CD4-positive, alpha-beta T cell treated with Interferon alpha-2 for 1 hour (primary cell): ENCODE data around the gene RGS8.

Experiments
- DNase-seq, 2 donors: peaks; one replicate each; pipeline ENCODE4 v3.0.0-alpha.2; 2020 to 2022

Gene RGS8

DNA sequence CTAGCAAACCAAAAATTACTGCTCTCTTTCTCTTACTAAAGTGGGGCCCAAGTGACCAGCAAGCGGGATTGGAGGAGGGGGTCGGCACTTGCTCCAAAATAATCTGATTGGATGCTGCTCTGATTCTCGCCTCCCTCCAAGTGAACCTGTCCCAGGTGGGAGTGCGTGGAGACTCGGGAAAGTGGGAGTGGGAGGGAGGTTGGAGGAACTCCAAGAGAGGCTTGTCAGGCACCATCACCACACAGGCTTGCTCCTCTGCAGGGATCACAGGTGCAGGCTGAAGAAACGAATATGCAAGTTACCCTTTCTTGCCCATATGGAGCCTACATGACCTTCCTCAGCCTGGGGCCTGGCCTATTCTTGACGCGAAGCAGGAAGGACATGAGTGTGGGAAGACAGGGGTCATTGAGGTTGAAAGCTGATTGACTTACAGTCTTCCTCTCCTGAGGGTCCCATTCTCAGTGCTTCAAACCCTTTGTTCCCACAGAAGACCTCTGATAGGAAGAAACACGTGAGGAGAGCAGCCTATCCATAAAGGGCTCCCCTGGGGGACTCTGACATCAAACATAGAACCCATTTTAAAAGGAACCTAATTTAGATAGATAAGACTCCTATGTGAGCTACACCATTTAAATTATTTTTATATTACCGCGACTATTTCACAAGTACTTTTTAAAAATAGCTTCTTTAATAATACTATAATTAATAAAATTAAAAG, 14.2 kb downstream of the RGS8 start:
- DNase-seq, result no peak

DNA sequence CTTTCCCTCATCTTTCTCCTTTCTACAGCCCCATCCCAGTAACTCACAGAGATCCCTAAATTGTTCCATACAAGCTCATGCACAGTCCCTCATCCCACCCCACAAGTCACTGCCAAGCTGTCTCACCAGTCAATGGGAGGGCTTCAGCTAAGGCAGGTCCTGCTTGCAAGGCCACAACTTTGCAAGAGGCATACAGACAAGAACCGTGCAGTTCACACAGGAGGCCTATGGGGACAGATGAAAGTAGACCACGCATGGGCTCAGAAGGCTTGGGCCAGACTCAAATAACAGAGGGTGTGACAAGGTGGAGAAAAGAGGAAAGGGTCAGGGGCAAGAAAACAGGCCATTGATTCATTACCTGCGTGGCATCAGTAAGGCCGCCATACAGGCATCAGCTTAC, 15.1 kb downstream of the RGS8 start:
- no peak for DNase-seq

DNA sequence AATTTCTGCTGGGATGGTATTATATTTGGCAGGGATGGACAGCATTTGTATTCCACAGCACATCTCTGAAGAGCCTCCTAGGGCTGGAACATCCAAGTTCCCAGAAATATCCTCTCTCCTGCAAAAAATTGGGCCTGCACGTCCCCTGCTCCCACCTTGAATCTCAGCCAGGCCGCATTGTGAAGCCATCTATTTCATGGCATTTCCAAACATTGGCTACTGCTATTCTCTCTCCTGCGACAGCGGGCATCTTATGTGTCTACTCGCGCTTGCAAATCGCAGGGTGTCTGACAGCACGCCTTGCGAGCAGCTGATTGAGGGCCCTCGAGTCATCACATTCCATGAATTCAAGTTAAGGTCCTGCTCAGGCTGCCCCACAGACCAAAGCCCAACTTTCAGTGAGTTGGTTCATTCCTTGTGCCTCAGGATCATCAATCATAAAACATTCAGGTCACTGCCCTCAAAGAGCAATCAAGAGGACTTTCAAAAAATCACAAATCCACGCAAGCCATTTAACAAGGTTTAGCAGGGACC, 15.8 kb downstream of the RGS8 start:
- no peak for DNase-seq

- no peak for DNase-seq
Observed at GRCh38 chr1:182667848-182668505, 16.4 kb downstream of the RGS8 start.

DNA sequence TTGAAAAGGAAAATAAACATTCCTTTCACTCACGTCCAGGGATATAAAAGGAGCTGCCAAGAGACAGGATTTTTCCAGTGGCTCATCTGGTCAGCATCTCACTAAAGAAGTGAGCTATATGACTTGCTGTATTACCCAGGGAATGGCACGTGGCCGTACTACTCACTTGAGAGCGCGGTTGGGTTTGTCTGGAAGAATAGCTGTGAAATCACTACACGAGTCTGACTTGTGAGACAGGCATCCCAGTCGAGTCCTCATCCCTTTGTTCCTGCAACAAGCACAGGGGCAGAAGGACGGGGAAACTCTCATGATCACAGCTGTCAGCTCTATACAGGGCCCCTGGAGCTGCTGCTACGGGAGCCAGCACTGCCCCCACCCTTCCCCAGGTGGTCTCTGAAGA, 17.7 kb downstream of the RGS8 start:
- no peak for DNase-seq

- no peak for DNase-seq
Observed at GRCh38 chr1:182664296-182664695, 20.1 kb downstream of the RGS8 start.

- DNase-seq, result no peak
Observed at GRCh38 chr1:182662956-182663355, 21.4 kb downstream of the RGS8 start.

- no peak for DNase-seq
Observed at GRCh38 chr1:182662121-182662890, 22.1 kb downstream of the RGS8 start.

- no peak for DNase-seq
Observed at GRCh38 chr1:182658055-182658454, 26.3 kb downstream of the RGS8 start.

- no peak for DNase-seq
Observed at GRCh38 chr1:182656842-182657397, 27.5 kb downstream of the RGS8 start.

- no peak for DNase-seq
Observed at GRCh38 chr1:182653986-182654385, 30.4 kb downstream of the RGS8 start.

DNA sequence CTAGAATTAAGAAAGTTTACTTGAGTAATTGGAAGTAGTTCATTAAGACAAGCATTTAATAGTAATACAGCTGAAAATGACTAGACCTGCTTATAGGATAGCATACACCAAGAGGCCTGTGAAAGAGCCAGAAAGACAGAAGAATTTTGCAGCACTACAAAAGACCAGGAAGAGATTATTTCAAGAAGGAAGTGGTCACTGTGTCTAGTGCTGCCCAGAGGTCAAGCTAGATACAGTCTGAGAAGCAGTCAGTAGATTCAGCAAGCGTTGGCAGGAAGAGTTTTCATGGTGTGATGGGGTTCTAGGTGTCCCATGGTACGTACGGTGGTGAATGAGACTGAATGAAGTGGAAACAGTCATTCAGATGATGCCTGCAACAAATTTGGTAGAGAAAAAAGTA, 31.5 kb downstream of the RGS8 start:
- DNase-seq, result no peak

GRCh38 chr1:182651339-182651724, 33.1 kb downstream of the RGS8 start:
- no peak for DNase-seq

DNA sequence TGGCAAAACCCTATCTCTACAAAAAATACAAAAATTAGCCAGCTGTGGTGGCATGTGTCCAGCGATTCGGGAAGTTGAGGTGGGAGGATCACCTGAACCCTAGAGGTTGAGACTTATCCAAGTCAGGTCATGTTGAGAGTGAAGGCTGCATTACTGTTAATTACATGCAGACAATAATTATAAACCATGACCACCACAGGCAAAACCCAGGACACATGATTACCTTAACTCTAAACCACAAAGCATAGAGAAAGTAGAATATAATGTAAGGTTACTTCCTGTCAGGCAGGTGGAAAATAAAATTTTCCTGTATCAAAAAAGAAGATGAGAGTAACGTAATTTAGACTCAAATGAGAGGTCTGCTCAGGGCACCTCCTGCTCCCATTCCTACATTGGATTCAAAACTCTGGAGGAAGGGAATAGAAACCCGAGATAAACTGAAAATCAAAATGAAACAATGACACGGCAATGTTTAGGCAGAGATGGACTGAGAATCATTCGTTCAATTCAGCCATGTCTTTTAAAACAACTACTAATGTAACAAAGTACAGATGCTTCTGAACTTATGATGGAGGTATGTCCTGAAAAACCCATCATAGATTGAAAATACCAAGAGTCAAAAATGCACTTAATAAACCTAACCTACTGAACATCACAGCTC, 33.6 kb downstream of the RGS8 start:
- DNase-seq, result no peak

GRCh38 chr1:182649041-182649440, 35.3 kb downstream of the RGS8 start:
- DNase-seq, result no peak

DNA sequence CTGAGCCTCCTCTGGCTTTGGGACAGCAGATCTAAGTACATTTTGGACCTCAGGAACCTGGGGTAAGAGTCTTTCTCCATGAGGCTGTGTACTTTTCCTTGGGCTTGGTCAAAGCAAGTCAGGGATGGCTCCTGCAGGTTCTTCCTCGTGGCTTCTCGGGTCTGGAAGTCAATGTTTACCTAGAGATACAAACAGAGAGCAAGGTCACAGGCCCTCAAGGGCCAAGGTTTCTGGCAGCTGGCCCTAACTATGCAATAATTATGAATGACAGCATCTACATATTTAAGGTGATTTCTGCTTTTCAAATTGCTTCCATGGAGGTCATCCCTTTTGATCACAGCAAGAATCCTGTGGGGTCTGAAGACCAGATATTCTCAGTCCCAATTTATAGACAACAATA, 37.6 kb downstream of the RGS8 start:
- DNase-seq, result no peak

DNA sequence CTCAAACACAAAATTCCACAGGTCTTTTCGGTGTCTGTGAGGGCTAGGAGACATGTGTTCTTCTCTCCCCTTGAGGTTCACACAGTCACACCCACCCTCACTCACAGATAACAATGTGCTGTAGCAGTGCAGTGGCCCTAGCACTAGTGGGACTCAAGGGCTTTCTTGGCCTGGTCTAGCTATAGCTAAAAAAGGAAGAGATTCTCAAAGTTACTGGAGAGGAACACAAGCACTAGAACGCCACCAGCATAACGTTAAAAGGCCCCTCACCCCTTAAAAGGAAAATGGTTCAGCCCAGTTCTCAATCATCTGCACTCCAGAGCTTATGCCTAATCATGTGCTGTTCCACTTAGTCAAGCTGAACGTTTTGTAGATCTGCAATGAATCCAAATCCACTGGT, 39.5 kb downstream of the RGS8 start:
- no peak for DNase-seq

GRCh38 chr1:182643699-182644098, 40.7 kb downstream of the RGS8 start:
- no peak for DNase-seq

- DNase-seq, result no peak
Observed at GRCh38 chr1:182642461-182642860, 41.9 kb downstream of the RGS8 start.

DNA sequence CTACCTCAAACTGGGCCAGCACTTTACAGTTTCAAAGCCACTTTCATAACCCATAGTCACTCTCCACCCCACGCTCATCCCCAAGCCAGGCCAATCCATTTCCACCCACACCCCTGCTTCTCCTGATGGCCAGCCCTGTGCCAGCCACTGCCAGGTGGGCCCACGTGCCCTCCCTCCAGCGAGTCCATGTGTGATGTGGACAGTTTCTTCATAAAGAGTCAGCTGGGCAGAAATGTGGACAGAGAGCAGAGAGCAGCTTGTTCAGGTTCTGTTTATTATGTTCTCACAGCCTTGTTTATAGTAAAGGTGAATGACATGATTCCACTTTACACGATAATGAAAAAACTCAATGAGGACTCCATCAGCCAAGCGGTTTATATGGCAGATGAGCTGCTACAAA, 42.8 kb downstream of the RGS8 start:
- no peak for DNase-seq

GRCh38 chr1:182639330-182639729, 45.1 kb downstream of the RGS8 start:
- no peak for DNase-seq

- DNase-seq, result no peak
Observed at GRCh38 chr1:182637769-182638168, 46.6 kb downstream of the RGS8 start.

- DNase-seq, result no peak
Observed at GRCh38 chr1:182635871-182636270, 48.5 kb downstream of the RGS8 start.
